ENCODE data around the gene PLEKHG4B.
A peak's percentile ranks its signal among the peaks of the same experiment; 100 is the strongest.
"Not testable (repeated sequence)": the region's sequence is repeated elsewhere in the genome, so short reads cannot be mapped to it uniquely, and the experiment has no call there.

PLEKHG4B gene, protein sequence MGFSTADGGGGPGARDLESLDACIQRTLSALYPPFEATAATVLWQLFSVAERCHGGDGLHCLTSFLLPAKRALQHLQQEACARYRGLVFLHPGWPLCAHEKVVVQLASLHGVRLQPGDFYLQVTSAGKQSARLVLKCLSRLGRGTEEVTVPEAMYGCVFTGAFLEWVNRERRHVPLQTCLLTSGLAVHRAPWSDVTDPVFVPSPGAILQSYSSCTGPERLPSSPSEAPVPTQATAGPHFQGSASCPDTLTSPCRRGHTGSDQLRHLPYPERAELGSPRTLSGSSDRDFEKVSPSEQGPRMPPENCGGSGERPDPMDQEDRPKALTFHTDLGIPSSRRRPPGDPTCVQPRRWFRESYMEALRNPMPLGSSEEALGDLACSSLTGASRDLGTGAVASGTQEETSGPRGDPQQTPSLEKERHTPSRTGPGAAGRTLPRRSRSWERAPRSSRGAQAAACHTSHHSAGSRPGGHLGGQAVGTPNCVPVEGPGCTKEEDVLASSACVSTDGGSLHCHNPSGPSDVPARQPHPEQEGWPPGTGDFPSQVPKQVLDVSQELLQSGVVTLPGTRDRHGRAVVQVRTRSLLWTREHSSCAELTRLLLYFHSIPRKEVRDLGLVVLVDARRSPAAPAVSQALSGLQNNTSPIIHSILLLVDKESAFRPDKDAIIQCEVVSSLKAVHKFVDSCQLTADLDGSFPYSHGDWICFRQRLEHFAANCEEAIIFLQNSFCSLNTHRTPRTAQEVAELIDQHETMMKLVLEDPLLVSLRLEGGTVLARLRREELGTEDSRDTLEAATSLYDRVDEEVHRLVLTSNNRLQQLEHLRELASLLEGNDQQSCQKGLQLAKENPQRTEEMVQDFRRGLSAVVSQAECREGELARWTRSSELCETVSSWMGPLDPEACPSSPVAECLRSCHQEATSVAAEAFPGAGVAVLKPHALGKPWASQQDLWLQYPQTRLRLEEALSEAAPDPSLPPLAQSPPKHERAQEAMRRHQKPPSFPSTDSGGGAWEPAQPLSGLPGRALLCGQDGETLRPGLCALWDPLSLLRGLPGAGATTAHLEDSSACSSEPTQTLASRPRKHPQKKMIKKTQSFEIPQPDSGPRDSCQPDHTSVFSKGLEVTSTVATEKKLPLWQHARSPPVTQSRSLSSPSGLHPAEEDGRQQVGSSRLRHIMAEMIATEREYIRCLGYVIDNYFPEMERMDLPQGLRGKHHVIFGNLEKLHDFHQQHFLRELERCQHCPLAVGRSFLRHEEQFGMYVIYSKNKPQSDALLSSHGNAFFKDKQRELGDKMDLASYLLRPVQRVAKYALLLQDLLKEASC (N-terminal part only)

DNA sequence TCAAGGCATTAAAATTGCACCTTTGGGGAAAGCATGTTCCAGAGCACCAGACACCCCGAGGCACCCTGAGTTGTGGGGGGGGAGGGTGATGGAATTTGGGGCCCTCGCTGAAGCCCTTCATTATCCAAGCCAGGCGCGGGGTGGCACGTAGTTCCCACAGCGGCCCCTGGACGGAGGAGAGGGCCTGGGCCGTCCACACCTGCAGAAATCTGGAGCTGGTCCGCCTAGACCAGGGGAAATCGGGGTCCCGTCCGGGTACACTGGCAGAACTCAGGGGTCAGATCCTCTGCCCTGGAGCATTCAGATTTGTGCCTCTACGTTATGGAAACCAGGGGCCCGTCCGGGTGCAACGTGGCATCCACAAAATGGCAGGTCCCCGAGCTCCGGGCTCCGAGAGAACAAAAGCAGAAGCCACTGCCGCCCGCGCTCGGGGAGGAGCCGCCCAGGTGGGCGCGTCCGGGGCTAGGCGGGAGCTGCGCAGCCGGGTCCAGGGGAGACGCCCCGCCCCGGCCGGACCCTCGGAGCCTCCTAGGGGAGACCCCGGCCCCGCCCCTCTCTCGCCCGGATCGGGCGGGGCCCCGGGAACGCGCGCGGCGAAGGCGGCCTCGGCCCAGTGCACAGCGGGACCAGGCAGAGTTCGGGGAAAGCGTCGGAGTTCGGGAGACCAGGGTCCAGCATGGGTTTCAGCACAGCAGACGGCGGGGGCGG, at the start of gene PLEKHG4B:
TSS of gene PLEKHG4B (plus strand) at position 613 of the 708 bp plus-strand sequence. CDS start at position 677, 64 bp downstream.
- H3K36me3 Mint-ChIP-seq (ENCODE audit: low read depth): no peaks in the 10 kb centered on the region
- no peak within 1 kb of the TSS for H3K27ac Mint-ChIP-seq
- H3K4me1 Mint-ChIP-seq (ENCODE audit: low read depth): peaks cover 6% of the 10 kb centered on the region
- H3K9me3 Mint-ChIP-seq: no peaks in the 10 kb centered on the region
- H3K4me3 Mint-ChIP-seq: peak within 1 kb of the TSS; percentile 55
- peaks cover 82% of the 10 kb centered on the region for H3K27me3 Mint-ChIP-seq
- DNase-seq: peak; percentile 39

DNA sequence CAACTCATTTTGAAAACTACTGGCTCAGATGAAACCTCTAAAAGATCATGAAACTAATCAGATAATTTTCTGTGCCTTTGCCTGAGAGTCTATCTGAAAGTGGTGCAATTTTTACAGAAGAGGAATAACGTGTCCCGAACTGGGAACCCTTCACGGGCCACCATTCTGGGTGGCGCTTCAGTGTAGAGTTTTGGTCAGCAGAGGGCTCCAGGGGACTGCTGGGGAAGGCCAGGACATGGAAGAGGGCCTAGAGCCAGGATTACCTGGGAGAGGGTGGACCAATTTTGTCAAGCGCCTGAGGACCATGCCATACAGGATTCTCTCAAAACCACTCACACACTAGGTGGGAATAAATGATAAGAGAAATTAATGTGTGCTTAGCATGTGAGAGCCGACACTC, 49.7 kb upstream of the PLEKHG4B start:
- Mint-ChIP-seq H3K9me3 (no peaks in the 10 kb centered on the region), H3K27me3 (peaks cover 56% of the 10 kb centered on the region), H3K36me3 (ENCODE audit: low read depth) (no peaks in the 10 kb centered on the region), H3K4me3 (no peak overlapping the region), H3K27ac (no peak overlapping the region), H3K4me1 (ENCODE audit: low read depth) (no peaks in the 10 kb centered on the region)
- no peak for DNase-seq

DNA sequence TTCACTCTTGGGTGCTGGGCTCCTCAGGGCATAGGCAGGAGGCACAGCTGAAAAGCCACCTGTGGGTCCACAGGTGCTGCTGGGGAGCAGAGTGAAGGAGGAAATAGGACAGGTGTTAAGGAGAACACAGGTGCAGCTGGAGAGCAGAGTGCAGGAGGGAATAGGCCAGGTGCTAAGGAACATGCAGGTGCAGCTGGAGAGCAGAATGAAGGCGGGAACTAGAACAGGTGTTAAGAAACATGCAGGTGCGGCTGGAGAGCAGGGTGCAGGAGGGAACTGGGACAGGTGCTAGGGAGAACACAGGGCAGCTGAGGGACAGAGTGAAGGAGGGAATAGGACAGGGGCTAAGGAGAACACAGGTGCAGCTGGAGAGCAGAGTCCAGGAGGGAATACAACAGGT, 43.8 kb upstream of the PLEKHG4B start:
- Mint-ChIP-seq H3K27ac (no peak overlapping the region), H3K36me3 (ENCODE audit: low read depth) (no peaks in the 10 kb centered on the region), H3K4me3 (no peak overlapping the region), H3K4me1 (ENCODE audit: low read depth) (no peaks in the 10 kb centered on the region), H3K27me3 (peaks cover 49% of the 10 kb centered on the region), H3K9me3 (peaks cover 8% of the 10 kb centered on the region)
- no peak for DNase-seq

DNA sequence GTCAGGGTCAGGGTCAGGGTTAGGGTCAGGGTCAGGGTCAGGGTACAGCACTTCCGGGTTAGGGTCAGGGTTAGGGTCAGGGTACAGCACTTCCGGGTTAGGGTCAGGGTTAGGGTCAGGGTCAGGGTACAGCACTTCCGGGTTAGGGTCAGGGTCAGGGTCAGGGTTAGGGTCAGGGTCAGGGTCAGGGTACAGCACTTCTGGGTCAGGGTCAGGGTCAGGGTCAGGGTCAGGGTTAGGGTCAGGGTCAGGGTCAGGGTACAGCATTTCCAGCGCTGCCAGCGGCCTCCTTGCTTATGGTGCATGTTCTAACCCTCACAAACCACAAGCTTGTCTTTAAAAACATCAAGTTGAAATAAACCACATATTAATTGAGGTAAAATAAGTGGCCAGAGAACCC, 42.4 kb upstream of the PLEKHG4B start:
- not testable (repeated sequence) for H3K27ac Mint-ChIP-seq; H3K4me3 Mint-ChIP-seq; H3K36me3 Mint-ChIP-seq (ENCODE audit: low read depth); H3K4me1 Mint-ChIP-seq (ENCODE audit: low read depth); H3K9me3 Mint-ChIP-seq; DNase-seq
- peaks cover 53% of the 10 kb centered on the region for H3K27me3 Mint-ChIP-seq

DNA sequence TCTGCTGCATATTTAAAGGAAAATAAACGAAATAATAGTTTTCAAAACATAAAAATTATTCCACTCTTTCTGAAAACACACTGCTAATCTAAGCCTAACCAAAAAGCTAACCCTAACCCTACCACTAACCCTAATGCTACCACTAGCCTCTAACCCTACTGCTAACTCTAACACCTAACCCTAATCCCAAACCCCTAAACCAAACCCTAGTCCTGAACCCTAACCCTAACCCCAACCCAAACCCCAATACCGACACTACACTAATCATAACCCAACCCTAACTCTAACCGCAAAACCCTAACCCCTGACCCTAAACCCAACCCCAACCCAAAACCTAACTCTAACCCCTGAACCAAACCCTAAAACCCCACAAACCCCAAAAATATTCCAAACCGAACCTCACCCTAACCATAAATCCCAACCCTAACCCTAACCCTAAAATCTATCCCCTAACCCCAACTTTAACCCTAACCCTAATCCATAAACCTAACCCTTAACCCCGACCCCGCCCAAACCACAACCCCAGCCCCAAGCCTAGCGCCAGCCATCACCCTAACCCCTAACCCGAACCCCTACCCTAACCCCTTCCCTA, 41.9 kb upstream of the PLEKHG4B start:
- no peak overlapping the region for H3K27ac Mint-ChIP-seq
- H3K27me3 Mint-ChIP-seq: peaks cover 58% of the 10 kb centered on the region
- peaks cover 8% of the 10 kb centered on the region for H3K9me3 Mint-ChIP-seq
- H3K4me1 Mint-ChIP-seq (ENCODE audit: low read depth): peaks cover 4% of the 10 kb centered on the region
- H3K4me3 Mint-ChIP-seq: no peak overlapping the region
- no peak for DNase-seq
- H3K36me3 Mint-ChIP-seq (ENCODE audit: low read depth): no peaks in the 10 kb centered on the region

DNA sequence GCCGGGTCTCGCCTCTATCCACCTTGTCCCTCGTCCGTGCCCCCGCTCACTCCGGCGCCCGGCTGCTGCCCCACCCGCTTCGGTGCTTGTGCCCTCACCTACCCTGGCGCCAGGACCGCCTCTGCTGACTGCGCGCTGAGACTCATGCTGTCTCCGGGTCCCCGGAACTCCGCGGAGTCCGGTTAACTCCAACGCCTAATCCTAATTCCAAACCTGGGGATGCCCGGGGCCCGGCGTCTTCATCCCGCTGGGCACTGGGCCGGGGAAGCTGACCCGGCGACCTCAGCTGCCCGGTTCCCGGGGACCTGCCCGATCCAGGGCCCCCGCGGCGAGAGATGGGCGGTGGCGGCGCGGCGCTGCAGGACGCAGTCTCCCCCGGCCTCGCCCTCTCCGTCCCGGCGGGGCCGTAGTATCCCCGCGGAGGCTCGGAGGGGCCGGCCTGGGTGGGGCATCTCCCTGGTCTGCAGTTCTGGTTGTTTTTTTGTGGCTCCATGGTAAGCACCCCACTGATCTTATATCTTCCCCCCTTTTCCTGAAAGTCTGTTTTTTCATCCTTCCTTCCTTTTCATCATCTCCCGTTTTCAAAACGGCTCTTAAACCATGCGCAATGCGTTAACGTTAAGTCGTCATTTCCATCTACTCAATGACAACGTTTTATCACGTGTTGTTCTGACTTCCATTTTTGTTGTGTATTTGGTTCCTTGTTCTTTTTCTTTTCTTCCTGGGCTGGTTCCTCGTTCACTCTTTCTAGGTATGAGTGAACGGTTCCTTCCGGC, 41.1 kb upstream of the PLEKHG4B start:
- H3K4me1 Mint-ChIP-seq (ENCODE audit: low read depth): peaks cover 4% of the 10 kb centered on the region
- H3K9me3 Mint-ChIP-seq: peaks cover 8% of the 10 kb centered on the region
- peaks cover 56% of the 10 kb centered on the region for H3K27me3 Mint-ChIP-seq
- no peak overlapping the region for H3K27ac Mint-ChIP-seq
- H3K4me3 Mint-ChIP-seq: no peak overlapping the region
- DNase-seq: no peak
- no peaks in the 10 kb centered on the region for H3K36me3 Mint-ChIP-seq (ENCODE audit: low read depth)

DNA sequence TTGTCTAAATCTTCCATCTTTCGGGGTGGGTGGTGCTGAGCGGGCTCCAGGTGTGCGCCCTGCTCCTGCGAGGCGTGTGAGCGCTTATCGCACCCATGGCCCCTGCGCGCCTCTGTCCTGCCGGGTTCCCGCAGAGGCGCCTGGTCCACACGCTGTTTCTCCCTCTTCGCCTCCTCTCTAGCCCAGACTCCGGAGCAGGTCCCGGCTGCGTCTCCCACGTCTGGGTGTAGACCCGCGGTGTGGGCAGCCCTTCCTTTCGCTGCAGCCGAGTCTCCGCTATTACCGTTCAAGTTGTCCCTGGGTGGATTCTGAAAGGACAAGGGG, 40.5 kb upstream of the PLEKHG4B start:
- H3K4me3 Mint-ChIP-seq: no peak overlapping the region

DNA sequence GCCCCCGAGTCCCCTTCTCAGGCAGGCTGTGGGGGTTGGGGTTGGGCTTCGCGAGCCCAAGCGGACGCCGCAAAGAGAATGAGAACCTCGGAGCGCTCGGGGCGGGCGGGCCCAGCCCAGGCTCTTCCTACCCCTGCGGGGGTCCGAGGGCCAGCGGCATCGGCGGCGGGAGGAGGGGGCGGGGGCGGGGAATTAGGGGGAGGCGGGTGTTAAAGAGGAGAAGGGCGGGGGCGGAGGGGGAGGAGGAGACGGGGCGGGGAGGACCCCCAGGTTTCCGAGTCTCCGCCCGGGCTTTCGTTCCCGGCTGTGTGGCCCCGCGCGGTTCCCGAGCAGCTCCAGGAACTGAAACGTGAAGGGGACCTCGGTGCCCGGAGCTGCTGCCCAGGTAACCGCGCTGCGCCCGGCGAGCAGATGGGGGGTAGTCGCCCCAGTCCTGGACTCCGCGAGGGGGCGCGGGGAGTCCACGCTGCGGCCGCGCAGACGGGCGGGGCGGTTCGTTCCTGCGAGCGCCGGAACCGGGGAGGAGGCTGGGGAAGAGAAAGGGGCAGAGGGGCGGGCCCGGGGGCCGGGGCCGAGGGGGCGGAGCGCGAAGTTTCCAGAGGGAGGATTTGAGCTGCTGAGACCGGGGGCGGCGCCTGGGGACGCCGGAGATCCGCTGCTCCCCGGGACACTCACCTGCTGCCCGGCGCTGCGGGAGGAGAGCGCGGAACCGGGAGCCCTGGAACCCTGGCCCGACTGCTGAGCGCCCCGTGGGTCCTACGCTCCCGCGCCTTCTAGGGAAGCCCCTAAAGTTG, 38.4 kb upstream of the PLEKHG4B start:
- H3K4me1 Mint-ChIP-seq (ENCODE audit: low read depth): peaks cover 4% of the 10 kb centered on the region
- H3K36me3 Mint-ChIP-seq (ENCODE audit: low read depth): no peaks in the 10 kb centered on the region
- H3K9me3 Mint-ChIP-seq: peaks cover 8% of the 10 kb centered on the region
- H3K4me3 Mint-ChIP-seq: peak overlapping the region; percentile 57
- peak; percentile 73 for DNase-seq
- no peak overlapping the region for H3K27ac Mint-ChIP-seq
- peaks cover 53% of the 10 kb centered on the region for H3K27me3 Mint-ChIP-seq

More for the DNA sequence above, 40.5 kb upstream of the PLEKHG4B start:
- Mint-ChIP-seq H3K27me3 (peaks cover 58% of the 10 kb centered on the region), H3K9me3 (peaks cover 8% of the 10 kb centered on the region), H3K27ac (no peak overlapping the region), H3K36me3 (ENCODE audit: low read depth) (no peaks in the 10 kb centered on the region), H3K4me1 (ENCODE audit: low read depth) (peaks cover 4% of the 10 kb centered on the region)
- DNase-seq: no peak

DNA sequence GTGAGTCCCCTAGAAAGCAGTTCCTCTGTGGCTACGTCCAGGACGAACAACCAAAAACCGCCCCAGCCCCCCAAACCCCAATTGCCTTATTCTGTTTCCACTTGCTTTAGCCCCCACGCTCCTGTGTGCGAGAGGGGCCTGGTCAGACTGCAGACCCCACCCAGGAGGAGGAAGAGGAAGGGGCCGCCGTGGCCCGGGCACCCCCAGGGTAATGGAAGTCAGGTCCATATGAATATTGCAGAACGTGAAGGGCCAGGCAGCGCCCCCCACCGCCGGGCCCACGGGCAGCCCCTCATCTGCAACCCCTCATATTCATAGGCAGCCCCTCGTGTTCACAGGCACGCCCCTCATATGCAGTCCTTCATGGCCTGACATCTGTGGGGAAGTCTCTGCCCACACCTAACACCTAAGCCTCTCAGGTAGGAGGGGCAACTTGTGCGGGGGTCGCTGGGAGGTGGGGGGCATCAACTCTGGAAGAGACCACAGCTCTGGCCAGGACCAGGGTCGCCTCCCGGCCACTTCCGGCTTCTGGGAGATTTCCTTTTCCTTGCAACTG, 37.7 kb upstream of the PLEKHG4B start:
- DNase-seq: no peak
- peaks cover 4% of the 10 kb centered on the region for H3K4me1 Mint-ChIP-seq (ENCODE audit: low read depth)
- H3K27me3 Mint-ChIP-seq: peaks cover 54% of the 10 kb centered on the region
- peak overlapping the region; percentile 57 for H3K4me3 Mint-ChIP-seq
- peaks cover 8% of the 10 kb centered on the region for H3K9me3 Mint-ChIP-seq
- no peak overlapping the region for H3K27ac Mint-ChIP-seq
- H3K36me3 Mint-ChIP-seq (ENCODE audit: low read depth): no peaks in the 10 kb centered on the region

DNA sequence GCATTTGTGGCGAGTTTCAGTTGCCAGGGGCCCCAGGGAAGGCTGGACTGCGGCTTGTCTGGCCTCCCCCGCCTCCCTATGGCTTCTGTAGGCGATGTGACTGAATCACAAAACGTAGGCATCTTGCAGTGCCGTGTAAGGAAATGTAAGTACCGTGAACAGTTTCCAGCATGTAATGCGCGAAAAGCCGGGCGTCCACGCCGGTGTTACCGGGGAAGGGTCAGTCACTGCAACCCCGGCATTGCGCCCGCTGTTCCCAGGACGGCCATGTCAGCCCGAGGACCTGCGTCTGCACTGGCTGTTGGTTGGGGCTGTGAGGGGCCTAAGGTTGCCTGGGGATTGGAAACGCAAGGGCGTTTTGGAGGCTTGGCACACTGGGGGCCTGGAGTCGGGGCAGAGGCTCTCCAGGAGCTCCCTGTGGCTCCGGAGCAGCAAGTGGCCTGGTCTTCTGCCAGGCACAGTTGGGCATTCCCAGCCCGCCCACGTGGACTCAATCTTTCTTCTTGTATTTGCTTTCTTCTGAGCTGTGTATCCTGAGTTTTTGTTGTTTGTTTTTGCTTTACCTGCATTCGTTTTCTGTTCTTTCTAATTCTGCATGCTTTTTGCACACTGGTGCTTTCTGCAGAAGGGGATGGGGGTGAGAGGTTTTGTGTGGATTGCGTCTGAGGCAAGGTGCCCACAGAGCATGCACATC, 36.9 kb upstream of the PLEKHG4B start:
- Mint-ChIP-seq H3K4me3 (no peak overlapping the region), H3K27me3 (peaks cover 58% of the 10 kb centered on the region)
- DNase-seq: no peak

DNA sequence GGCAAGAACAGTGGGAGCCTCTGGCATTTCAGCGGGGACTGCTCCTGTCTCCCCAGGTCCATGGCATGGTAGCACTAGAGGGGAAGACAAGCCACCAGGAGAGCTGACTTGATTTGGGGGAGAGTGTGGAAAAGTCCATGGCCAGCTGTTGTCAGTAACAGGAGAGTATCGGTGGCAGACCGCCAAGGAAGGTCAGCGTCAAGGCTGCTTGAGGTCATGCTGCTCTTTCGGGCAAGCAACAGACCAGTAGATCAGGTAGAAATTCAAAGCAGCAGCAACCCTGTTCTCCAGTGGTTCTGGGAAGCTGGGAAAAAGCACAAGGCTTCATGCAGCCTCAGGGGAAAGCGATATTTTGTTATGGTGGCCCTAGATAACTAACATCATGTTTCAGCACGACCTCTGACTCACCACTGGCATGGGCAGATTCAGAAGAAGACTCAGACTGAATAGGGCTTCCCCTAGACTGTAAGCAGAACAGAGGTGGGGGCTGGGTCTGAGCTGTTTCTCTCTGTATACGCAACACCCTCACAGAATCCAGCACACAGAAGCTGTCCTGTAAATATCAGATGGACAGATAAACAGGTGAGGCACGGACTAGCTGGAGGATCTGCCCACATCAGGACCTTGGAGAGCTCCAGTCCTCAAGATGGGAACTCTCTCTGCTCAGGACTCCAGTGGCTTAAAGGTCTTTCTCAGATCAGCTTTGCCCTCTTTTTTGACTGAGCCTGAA, 35.2 kb upstream of the PLEKHG4B start:
- no peak for DNase-seq
- H3K27me3 Mint-ChIP-seq: peaks cover 63% of the 10 kb centered on the region
- H3K27ac Mint-ChIP-seq: no peak overlapping the region
- no peak overlapping the region for H3K4me3 Mint-ChIP-seq
- no peaks in the 10 kb centered on the region for H3K36me3 Mint-ChIP-seq (ENCODE audit: low read depth)
- peaks cover 4% of the 10 kb centered on the region for H3K4me1 Mint-ChIP-seq (ENCODE audit: low read depth)
- H3K9me3 Mint-ChIP-seq: peaks cover 3% of the 10 kb centered on the region

More for the DNA sequence above, 36.9 kb upstream of the PLEKHG4B start:
- H3K27ac Mint-ChIP-seq: no peak overlapping the region
- H3K9me3 Mint-ChIP-seq: peaks cover 8% of the 10 kb centered on the region
- peaks cover 4% of the 10 kb centered on the region for H3K4me1 Mint-ChIP-seq (ENCODE audit: low read depth)
- no peaks in the 10 kb centered on the region for H3K36me3 Mint-ChIP-seq (ENCODE audit: low read depth)
